Activated naive CD8-positive, alpha-beta T cell treated with anti-CD3 and anti-CD28 coated beads, Interleukin-2, amount 50 U/mL, for 24 hours (primary cell): ENCODE data around the gene UBTF.

Experiments used
- ATAC-seq: fragments of 150-1000 bp; cut with Tn5 transposase; one replicate; pipeline ENCODE4 v1.10.0; 2021
- DNase-seq: peaks from one replicate; pipeline ENCODE4 v3.0.0; 2021
- H3K27ac Mint-ChIP-seq: one replicate; pipeline ENCODE4 v1.8.0; 2021; ENCODE audit warnings: mild to moderate bottlenecking, mixed read lengths
- H3K27me3 Mint-ChIP-seq: one replicate; pipeline ENCODE4 v1.8.0; 2021; ENCODE audit warnings: mixed read lengths
- H3K36me3 Mint-ChIP-seq: one replicate; pipeline ENCODE4 v1.8.0; 2021; ENCODE audit warnings: low read depth, mixed read lengths
- H3K4me1 Mint-ChIP-seq: one replicate; pipeline ENCODE4 v1.8.0; 2021; ENCODE audit warnings: mixed read lengths
- H3K4me3 Mint-ChIP-seq: one replicate; pipeline ENCODE4 v1.8.0; 2021; ENCODE audit warnings: mild to moderate bottlenecking, moderate library complexity, mixed read lengths
- H3K9me3 Mint-ChIP-seq: one replicate; pipeline ENCODE4 v1.8.0; 2021; ENCODE audit warnings: mixed read lengths

The UBTF gene

GRCh38 chr17:44186307-44187130 lies 33.0 kb downstream of the UBTF start, which contains the start of gene TMUB2:
TSS of gene TMUB2 (plus strand) at chr17:44186972. CDS start at chr17:44187709, 737 bp downstream.
- ATAC-seq = peak; percentile 83
- peak within 1 kb of the TSS; percentile 99 for H3K4me3 Mint-ChIP-seq
- H3K27ac Mint-ChIP-seq = peak within 1 kb of the TSS; percentile 98
- peaks cover 36% of the 10 kb centered on the region for H3K4me1 Mint-ChIP-seq
- peak; percentile 100 for DNase-seq
- H3K27me3 Mint-ChIP-seq = no peaks in the 10 kb centered on the region
- H3K36me3 Mint-ChIP-seq = peaks cover 16% of the 10 kb centered on the region
- no peaks in the 10 kb centered on the region for H3K9me3 Mint-ChIP-seq

GRCh38 chr17:44184212-44184810 lies 35.2 kb downstream of the UBTF start:
- H3K4me1 Mint-ChIP-seq = peaks cover 36% of the 10 kb centered on the region
- no peak for ATAC-seq
- no peaks in the 10 kb centered on the region for H3K9me3 Mint-ChIP-seq
- no peak overlapping the region for H3K27ac Mint-ChIP-seq
- peak overlapping the region; percentile 99 for H3K4me3 Mint-ChIP-seq
- no peaks in the 10 kb centered on the region for H3K27me3 Mint-ChIP-seq
- no peak for DNase-seq
- H3K36me3 Mint-ChIP-seq = peaks cover 14% of the 10 kb centered on the region

- Mint-ChIP-seq H3K27me3 (no peaks in the 10 kb centered on the region), H3K4me1 (peaks cover 28% of the 10 kb centered on the region), H3K9me3 (no peaks in the 10 kb centered on the region), H3K4me3 (no peak overlapping the region), H3K27ac (no peak overlapping the region), H3K36me3 (peaks cover 17% of the 10 kb centered on the region)
- DNase-seq = no peak
- no peak for ATAC-seq
Observed at GRCh38 chr17:44183024-44183423, 36.5 kb downstream of the UBTF start.

- ATAC-seq (no peak), DNase-seq (no peak)
- Mint-ChIP-seq H3K4me3 (no peak overlapping the region), H3K27ac (no peak overlapping the region), H3K27me3 (no peaks in the 10 kb centered on the region), H3K9me3 (no peaks in the 10 kb centered on the region), H3K4me1 (no peaks in the 10 kb centered on the region), H3K36me3 (peaks cover 19% of the 10 kb centered on the region)
Observed at GRCh38 chr17:44178133-44178532, 41.3 kb downstream of the UBTF start.

GRCh38 chr17:44177640-44178039 lies 41.8 kb downstream of the UBTF start:
- no peak overlapping the region for H3K4me3 Mint-ChIP-seq
- no peak for DNase-seq
- H3K4me1 Mint-ChIP-seq = no peaks in the 10 kb centered on the region
- H3K9me3 Mint-ChIP-seq = no peaks in the 10 kb centered on the region
- H3K27ac Mint-ChIP-seq = no peak overlapping the region
- ATAC-seq = no peak
- no peaks in the 10 kb centered on the region for H3K27me3 Mint-ChIP-seq
- peaks cover 19% of the 10 kb centered on the region for H3K36me3 Mint-ChIP-seq

GRCh38 chr17:44176671-44177501 lies 42.6 kb downstream of the UBTF start:
- H3K4me3 Mint-ChIP-seq = no peak overlapping the region
- no peak for DNase-seq
- no peaks in the 10 kb centered on the region for H3K27me3 Mint-ChIP-seq
- H3K4me1 Mint-ChIP-seq = no peaks in the 10 kb centered on the region
- H3K9me3 Mint-ChIP-seq = no peaks in the 10 kb centered on the region
- peak; percentile 25 for ATAC-seq
- H3K27ac Mint-ChIP-seq = no peak overlapping the region
- peaks cover 16% of the 10 kb centered on the region for H3K36me3 Mint-ChIP-seq

- H3K9me3 Mint-ChIP-seq = no peaks in the 10 kb centered on the region
- peaks cover 10% of the 10 kb centered on the region for H3K36me3 Mint-ChIP-seq
- H3K4me1 Mint-ChIP-seq = no peaks in the 10 kb centered on the region
- H3K27me3 Mint-ChIP-seq = no peaks in the 10 kb centered on the region
- H3K27ac Mint-ChIP-seq = no peak overlapping the region
- no peak overlapping the region for H3K4me3 Mint-ChIP-seq
- DNase-seq (no peak), ATAC-seq (peak; percentile 30)
Observed at GRCh38 chr17:44176257-44176656, 43.2 kb downstream of the UBTF start.

GRCh38 chr17:44174427-44174826 lies 45.0 kb downstream of the UBTF start:
- H3K4me1 Mint-ChIP-seq = no peaks in the 10 kb centered on the region
- no peak overlapping the region for H3K4me3 Mint-ChIP-seq
- no peaks in the 10 kb centered on the region for H3K9me3 Mint-ChIP-seq
- H3K36me3 Mint-ChIP-seq = peaks cover 10% of the 10 kb centered on the region
- DNase-seq (no peak), ATAC-seq (no peak)
- H3K27ac Mint-ChIP-seq = no peak overlapping the region
- no peaks in the 10 kb centered on the region for H3K27me3 Mint-ChIP-seq

GRCh38 chr17:44171931-44172455 lies 47.5 kb downstream of the UBTF start:
- no peaks in the 10 kb centered on the region for H3K27me3 Mint-ChIP-seq
- no peak for DNase-seq
- peaks cover 7% of the 10 kb centered on the region for H3K36me3 Mint-ChIP-seq

GRCh38 chr17:44170499-44171201 lies 48.8 kb downstream of the UBTF start, which contains the start of gene ASB16:
TSS of gene ASB16 (plus strand) at chr17:44170704. CDS start at chr17:44170790, 86 bp downstream.
- H3K4me1 Mint-ChIP-seq = no peaks in the 10 kb centered on the region
- H3K4me3 Mint-ChIP-seq = no peak within 1 kb of the TSS
- no peaks in the 10 kb centered on the region for H3K27me3 Mint-ChIP-seq
- no peak within 1 kb of the TSS for H3K27ac Mint-ChIP-seq
- no peaks in the 10 kb centered on the region for H3K9me3 Mint-ChIP-seq
- DNase-seq (no peak), ATAC-seq (no peak)
- H3K36me3 Mint-ChIP-seq = peaks cover 3% of the 10 kb centered on the region

More at GRCh38 chr17:44171931-44172455, 47.5 kb downstream of the UBTF start:
- H3K27ac Mint-ChIP-seq = no peak overlapping the region
- H3K9me3 Mint-ChIP-seq = no peaks in the 10 kb centered on the region
- ATAC-seq = no peak
- no peaks in the 10 kb centered on the region for H3K4me1 Mint-ChIP-seq
- H3K4me3 Mint-ChIP-seq = no peak overlapping the region

- Mint-ChIP-seq H3K36me3 (no peaks in the 10 kb centered on the region), H3K4me3 (no peak overlapping the region), H3K27me3 (no peaks in the 10 kb centered on the region), H3K27ac (no peak overlapping the region), H3K9me3 (no peaks in the 10 kb centered on the region), H3K4me1 (no peaks in the 10 kb centered on the region)
- ATAC-seq (no peak), DNase-seq (no peak)
Observed at GRCh38 chr17:44170135-44170498, 49.4 kb downstream of the UBTF start.

- H3K4me1 Mint-ChIP-seq = no peaks in the 10 kb centered on the region
- no peaks in the 10 kb centered on the region for H3K36me3 Mint-ChIP-seq
- H3K9me3 Mint-ChIP-seq = no peaks in the 10 kb centered on the region
- DNase-seq = no peak
- no peak for ATAC-seq
- H3K27ac Mint-ChIP-seq = no peak overlapping the region
- no peak overlapping the region for H3K4me3 Mint-ChIP-seq
- no peaks in the 10 kb centered on the region for H3K27me3 Mint-ChIP-seq
Observed at GRCh38 chr17:44167181-44167861, 52.2 kb downstream of the UBTF start.

GRCh38 chr17:44164476-44164875 lies 55.0 kb downstream of the UBTF start:
- no peak overlapping the region for H3K4me3 Mint-ChIP-seq
- no peaks in the 10 kb centered on the region for H3K27me3 Mint-ChIP-seq
- H3K4me1 Mint-ChIP-seq = peaks cover 2% of the 10 kb centered on the region
- no peak overlapping the region for H3K27ac Mint-ChIP-seq
- DNase-seq (no peak), ATAC-seq (no peak)
- peaks cover 2% of the 10 kb centered on the region for H3K36me3 Mint-ChIP-seq
- no peaks in the 10 kb centered on the region for H3K9me3 Mint-ChIP-seq
